ENCODE results near the gene GJA3. TPM values are rescaled to one million over a fixed set of nuclear protein-coding genes. Genes with fewer than 3 reads are reported as not detected.

Gene GJA3
- total and polyA plus RNA-seq, 12 donors: 4.0 to 30.1 (median 18.3) TPM

DNA sequence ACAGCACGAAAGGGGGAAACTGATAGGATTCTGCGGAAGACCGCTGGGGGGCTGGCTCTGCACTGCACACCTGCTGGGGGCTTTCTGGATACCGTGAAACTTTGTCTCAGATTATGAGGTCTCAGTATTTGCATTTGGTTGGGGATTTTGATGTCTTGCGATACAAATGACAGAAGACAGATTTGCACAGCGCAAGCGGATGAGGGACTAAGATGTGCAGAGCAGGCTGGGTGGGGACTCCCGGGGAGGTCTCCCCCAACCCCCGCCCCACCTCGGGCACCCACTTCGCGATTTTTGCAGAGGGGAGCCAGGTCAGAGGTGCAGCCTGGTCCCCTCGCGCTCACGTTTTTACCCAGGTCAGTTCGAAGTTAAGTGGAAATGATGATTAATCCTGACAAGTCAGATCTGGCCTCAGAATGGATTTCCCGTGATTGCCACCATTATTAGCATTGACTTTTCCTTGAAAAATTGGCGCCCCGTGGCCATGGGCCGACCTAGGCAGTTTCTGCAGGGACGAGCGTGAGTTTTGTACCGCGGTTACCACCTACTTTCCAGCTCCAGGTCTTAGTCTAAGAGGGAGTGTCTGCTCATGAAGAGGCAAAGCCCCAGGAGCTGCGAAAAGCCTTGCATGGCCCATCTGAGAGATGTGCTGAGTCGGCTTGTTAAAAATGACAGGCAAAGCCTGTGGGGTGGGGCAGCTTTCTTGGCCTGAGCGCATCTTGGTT lies 33.2 kb upstream of the GJA3 start:
- 23 to 40% methylated on average over 27 of the region's 27 CpGs for WGBS, 2 donors
- no peak for DNase-seq
- H3K4me1 ChIP-seq: peaks cover 3 to 36% (median 23%) of the 10 kb centered on the region in 9 donors
- no peak for ATAC-seq
- TF ChIP-seq, protein P1, sequence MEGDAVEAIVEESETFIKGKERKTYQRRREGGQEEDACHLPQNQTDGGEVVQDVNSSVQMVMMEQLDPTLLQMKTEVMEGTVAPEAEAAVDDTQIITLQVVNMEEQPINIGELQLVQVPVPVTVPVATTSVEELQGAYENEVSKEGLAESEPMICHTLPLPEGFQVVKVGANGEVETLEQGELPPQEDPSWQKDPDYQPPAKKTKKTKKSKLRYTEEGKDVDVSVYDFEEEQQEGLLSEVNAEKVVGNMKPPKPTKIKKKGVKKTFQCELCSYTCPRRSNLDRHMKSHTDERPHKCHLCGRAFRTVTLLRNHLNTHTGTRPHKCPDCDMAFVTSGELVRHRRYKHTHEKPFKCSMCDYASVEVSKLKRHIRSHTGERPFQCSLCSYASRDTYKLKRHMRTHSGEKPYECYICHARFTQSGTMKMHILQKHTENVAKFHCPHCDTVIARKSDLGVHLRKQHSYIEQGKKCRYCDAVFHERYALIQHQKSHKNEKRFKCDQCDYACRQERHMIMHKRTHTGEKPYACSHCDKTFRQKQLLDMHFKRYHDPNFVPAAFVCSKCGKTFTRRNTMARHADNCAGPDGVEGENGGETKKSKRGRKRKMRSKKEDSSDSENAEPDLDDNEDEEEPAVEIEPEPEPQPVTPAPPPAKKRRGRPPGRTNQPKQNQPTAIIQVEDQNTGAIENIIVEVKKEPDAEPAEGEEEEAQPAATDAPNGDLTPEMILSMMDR (IDR thresholded peaks at IDR 0.05): no peak
- no peak overlapping the region for H3K27ac ChIP-seq
- no peaks in the 10 kb centered on the region for H3K36me3 ChIP-seq
- H3K9me3 ChIP-seq: no peaks in the 10 kb centered on the region
- peak overlapping the region in 7 of 10 donors; percentile 49 to 72 (median 62) for H3K4me3 ChIP-seq
- H3K27me3 ChIP-seq: peaks cover 17 to 82% (median 61%) of the 10 kb centered on the region in 7 donors
- intact Hi-C loops (cut with DNase I): loop anchor here in 3 of 10 donors (10.0 kb wide), 2 partner anchors 301 to 731 kb away; no protein-coding TSS in a partner anchor

DNA sequence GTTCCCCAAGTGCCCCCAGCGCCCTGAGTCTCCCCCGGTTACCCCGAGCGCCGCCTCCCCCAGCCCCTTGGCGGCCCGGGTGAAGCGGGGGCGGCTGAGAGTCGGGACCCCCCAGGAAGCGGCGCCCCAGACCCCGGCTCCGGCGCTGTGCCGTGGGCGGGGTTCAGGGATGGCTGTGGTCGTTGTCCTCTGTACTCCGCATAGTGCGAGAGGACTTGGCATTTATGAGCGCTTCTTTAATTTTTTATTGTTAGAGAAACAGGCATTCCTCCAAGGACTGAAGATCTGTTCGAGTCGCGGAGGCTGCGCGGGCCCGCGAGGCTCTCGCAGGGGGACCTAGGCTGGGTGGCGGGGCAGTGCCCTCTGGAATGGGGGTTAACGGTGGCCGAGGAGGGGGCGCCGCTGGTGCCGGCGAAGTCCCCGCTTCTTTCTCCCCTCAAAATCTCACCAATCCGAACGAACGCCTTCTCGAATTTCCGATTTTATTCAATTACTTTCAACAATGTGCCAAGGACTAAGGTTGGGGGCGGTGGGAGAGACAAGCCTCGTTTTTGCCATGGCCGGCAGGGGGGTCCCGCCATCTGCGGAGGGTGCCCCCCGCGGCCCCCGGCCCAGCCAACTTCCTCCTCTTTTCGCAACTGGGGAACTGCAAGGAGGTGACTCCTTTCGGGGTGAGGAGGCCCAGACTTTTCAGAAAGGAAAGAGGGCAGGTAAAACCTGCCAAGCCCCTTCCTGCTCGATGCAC lies 32.5 kb upstream of the GJA3 start:
- no peak overlapping the region for H3K27ac ChIP-seq
- 2 to 3% methylated on average over 53 of the region's 53 CpGs for WGBS, 2 donors
- intact Hi-C loops (cut with DNase I): loop anchor here in 3 of 10 donors (10.0 kb wide), 2 partner anchors 301 to 731 kb away; no protein-coding TSS in a partner anchor
- no peaks in the 10 kb centered on the region for H3K36me3 ChIP-seq
- H3K4me3 ChIP-seq: peak overlapping the region; percentile 31 to 72 (median 62)
- DNase-seq (no peak), ATAC-seq (peak in 3 of 8 donors; percentile 16 to 35 (median 18))
- peaks cover 3 to 39% (median 23%) of the 10 kb centered on the region in 9 donors for H3K4me1 ChIP-seq
- TF ChIP-seq, protein P1 (IDR thresholded peaks at IDR 0.05): no peak
- no peaks in the 10 kb centered on the region for H3K9me3 ChIP-seq
- H3K27me3 ChIP-seq: peaks cover 17 to 78% (median 61%) of the 10 kb centered on the region in 7 donors

DNA sequence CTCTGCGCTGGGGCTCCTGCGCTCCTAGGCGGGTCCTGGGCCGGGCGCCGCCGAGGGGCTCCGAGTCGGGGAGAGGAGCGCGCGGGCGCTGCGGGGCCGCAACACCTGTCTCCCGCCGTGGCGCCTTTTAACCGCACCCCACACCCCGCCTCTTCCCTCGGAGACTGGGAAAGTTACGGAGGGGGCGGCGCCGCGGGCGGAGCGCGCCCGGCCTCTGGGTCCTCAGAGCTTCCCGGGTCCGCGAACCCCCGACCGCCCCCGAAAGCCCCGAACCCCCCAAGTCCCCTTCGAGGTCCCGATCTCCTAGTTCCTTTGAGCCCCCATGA lies 31.9 kb upstream of the GJA3 start, which contains the start of gene GJB2:
Gene GJB2 (minus strand): TSS at position 103 of the 326 bp plus-strand sequence. CDS start 3,357 bp downstream, outside the sequence.
- no peaks in the 10 kb centered on the region for H3K9me3 ChIP-seq
- H3K36me3 ChIP-seq: no peaks in the 10 kb centered on the region
- H3K27me3 ChIP-seq: peaks cover 17 to 73% (median 60%) of the 10 kb centered on the region in 7 donors
- DNase-seq: peak in 1 of 2 donors; percentile 20
- no peak within 1 kb of the TSS for H3K27ac ChIP-seq
- intact Hi-C loops (cut with DNase I): loop anchor here in 3 of 10 donors (10.0 kb wide), 2 partner anchors 302 to 732 kb away; no protein-coding TSS in a partner anchor
- TF ChIP-seq, protein P1 (IDR thresholded peaks at IDR 0.05): no peak
- H3K4me1 ChIP-seq: peaks cover 3 to 39% (median 23%) of the 10 kb centered on the region in 9 donors
- ATAC-seq: peak in 3 of 8 donors; percentile 29 to 53 (median 34)
- 0% methylated on average over 38 to 39 of the region's 39 CpGs for WGBS, 2 donors
- peak within 1 kb of the TSS; percentile 31 to 72 (median 62) for H3K4me3 ChIP-seq
